ENCODE measurements around the gene LRRN2. TPM values are rescaled to one million over a fixed set of nuclear protein-coding genes. Genes with fewer than 3 reads are reported as not detected.

The LRRN2 gene
- total RNA-seq, 1 experiment from 2014 or later = not detected

DNA sequence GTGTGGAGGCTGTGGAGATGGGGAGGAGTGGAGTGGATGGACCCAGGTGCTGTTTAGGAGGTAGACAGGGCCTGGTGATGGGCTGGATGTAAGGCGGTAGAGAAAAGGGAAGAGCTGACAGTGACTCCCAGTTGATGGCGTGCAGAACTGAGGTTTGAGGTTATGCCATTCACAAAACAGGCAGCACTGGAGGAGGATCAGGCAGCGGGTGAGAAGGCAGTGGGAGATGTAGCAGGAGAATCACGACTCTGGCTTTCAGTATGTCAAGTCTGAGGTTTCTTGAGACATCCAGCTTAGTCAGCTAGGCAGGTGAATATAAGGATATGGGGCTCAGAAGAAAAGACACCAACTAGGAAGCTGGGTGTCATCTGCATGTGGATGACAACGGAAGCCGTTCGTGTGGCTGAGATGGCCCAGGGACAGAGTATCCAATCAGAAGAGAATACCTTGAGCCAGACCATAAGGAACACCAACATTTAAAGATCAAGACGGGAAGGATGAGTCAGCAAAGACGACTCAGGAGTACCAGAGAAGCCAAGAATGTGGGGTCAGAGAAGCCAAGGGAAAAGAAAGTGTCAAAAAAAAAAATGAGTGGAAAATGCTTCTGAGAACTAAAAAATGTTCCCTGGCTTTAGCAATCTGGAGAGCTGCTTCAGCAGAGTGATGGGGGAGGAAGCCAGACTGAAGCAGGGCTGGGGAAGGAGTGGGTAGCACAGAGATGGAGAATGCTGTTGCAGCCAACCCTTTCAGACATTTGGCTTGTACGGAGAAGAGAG lies 15.2 kb downstream of the LRRN2 start:
- intact Hi-C loops (cut with micrococcal nuclease; ENCODE audit: unreplicated experiment) = no loop called here
- no peaks in the 10 kb centered on the region for H3K4me1 Mint-ChIP-seq (ENCODE audit: low read depth, unreplicated experiment)
- H3K27me3 ChIP-seq (replicated peaks; ENCODE audit: control insufficient read depth, insufficient read depth, low read length) = no peaks in the 10 kb centered on the region
- no peaks in the 10 kb centered on the region for H3K27me3 Mint-ChIP-seq (ENCODE audit: insufficient read depth, unreplicated experiment)
- no peak for DNase-seq
- no peaks in the 10 kb centered on the region for H3K36me3 Mint-ChIP-seq (ENCODE audit: insufficient read depth, unreplicated experiment)
- no peaks in the 10 kb centered on the region for H3K9me3 ChIP-seq
- no peaks in the 10 kb centered on the region for H3K4me1 ChIP-seq
- H3K36me3 ChIP-seq (ENCODE audit: control insufficient read depth, insufficient read depth, low read length) = no peaks in the 10 kb centered on the region
- no TSS peak for BruUV-seq (replicated peaks)
- ChIA-PET POLR2A (no interaction called here), CTCF (no interaction called here)
- no peak overlapping the region for H3K4me3 ChIP-seq (ENCODE audit: low read depth, low read length)
- no peak overlapping the region for H3K27ac Mint-ChIP-seq (ENCODE audit: unreplicated experiment)
- H3K9me3 Mint-ChIP-seq (ENCODE audit: unreplicated experiment) = no peaks in the 10 kb centered on the region
- TF ChIP-seq, protein P1, sequence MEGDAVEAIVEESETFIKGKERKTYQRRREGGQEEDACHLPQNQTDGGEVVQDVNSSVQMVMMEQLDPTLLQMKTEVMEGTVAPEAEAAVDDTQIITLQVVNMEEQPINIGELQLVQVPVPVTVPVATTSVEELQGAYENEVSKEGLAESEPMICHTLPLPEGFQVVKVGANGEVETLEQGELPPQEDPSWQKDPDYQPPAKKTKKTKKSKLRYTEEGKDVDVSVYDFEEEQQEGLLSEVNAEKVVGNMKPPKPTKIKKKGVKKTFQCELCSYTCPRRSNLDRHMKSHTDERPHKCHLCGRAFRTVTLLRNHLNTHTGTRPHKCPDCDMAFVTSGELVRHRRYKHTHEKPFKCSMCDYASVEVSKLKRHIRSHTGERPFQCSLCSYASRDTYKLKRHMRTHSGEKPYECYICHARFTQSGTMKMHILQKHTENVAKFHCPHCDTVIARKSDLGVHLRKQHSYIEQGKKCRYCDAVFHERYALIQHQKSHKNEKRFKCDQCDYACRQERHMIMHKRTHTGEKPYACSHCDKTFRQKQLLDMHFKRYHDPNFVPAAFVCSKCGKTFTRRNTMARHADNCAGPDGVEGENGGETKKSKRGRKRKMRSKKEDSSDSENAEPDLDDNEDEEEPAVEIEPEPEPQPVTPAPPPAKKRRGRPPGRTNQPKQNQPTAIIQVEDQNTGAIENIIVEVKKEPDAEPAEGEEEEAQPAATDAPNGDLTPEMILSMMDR (IDR thresholded peaks at IDR 0.05; ENCODE audit: insufficient read depth in 1 of 2, low read depth in 1 of 2, low read length in 1 of 2, severe bottlenecking in 1 of 2, unreplicated experiment in 1 of 2) = no peak
- H3K4me3 Mint-ChIP-seq (ENCODE audit: unreplicated experiment) = no peak overlapping the region

DNA sequence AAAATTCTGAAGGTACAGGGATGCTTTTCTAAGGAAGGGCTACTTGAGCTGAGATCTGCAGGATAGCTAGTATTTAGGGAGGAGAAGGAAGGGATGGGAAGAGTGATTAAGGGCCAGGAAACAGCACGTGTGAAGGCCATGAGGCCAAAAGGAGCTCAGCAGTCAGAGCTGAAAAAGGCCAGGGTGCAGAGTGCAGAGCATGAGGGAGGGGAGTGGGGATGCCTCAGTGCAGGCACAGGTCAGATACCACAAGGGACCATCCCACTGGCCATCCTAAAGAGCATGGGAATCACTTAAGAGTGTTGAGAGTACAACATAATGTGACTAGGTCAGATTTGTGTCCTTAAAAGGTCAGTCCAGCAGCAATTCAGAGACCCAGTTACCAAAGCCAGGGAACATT lies 16.0 kb downstream of the LRRN2 start:
- H3K4me3 ChIP-seq (ENCODE audit: low read depth, low read length) = no peak overlapping the region
- H3K36me3 ChIP-seq (ENCODE audit: control insufficient read depth, insufficient read depth, low read length) = no peaks in the 10 kb centered on the region
- Mint-ChIP-seq H3K4me3 (ENCODE audit: unreplicated experiment) (no peak overlapping the region), H3K27me3 (ENCODE audit: insufficient read depth, unreplicated experiment) (peaks cover 4% of the 10 kb centered on the region), H3K4me1 (ENCODE audit: low read depth, unreplicated experiment) (no peaks in the 10 kb centered on the region), H3K36me3 (ENCODE audit: insufficient read depth, unreplicated experiment) (no peaks in the 10 kb centered on the region), H3K27ac (ENCODE audit: unreplicated experiment) (no peak overlapping the region), H3K9me3 (ENCODE audit: unreplicated experiment) (no peaks in the 10 kb centered on the region)
- no peaks in the 10 kb centered on the region for H3K9me3 ChIP-seq
- H3K4me1 ChIP-seq = no peaks in the 10 kb centered on the region
- intact Hi-C loops (cut with micrococcal nuclease; ENCODE audit: unreplicated experiment) = no loop called here
- BruUV-seq (replicated peaks) = no TSS peak
- no peaks in the 10 kb centered on the region for H3K27me3 ChIP-seq (replicated peaks; ENCODE audit: control insufficient read depth, insufficient read depth, low read length)
- TF ChIP-seq, protein P1 (IDR thresholded peaks at IDR 0.05; ENCODE audit: insufficient read depth in 1 of 2, low read depth in 1 of 2, low read length in 1 of 2, severe bottlenecking in 1 of 2, unreplicated experiment in 1 of 2) = no peak
- ChIA-PET POLR2A (no interaction called here), CTCF (no interaction called here)
- DNase-seq = no peak

DNA sequence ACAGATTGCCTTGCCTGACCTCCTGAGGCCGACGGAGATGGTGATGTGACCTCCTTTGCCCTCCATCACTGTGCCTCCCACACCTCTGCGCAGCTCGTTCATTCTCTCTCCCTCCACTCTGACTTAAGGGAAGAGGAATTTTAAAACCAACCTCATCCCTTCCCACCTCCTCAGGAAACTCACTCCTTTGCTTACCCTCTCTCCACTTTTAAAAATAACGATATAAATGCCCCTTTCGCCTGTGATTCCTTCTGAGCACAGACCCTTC lies 21.2 kb downstream of the LRRN2 start:
- ChIA-PET CTCF (no interaction called here), POLR2A (no interaction called here)
- H3K27me3 Mint-ChIP-seq (ENCODE audit: insufficient read depth, unreplicated experiment) = peaks cover 19% of the 10 kb centered on the region
- TF ChIP-seq, protein P1 (IDR thresholded peaks at IDR 0.05; ENCODE audit: insufficient read depth in 1 of 2, low read depth in 1 of 2, low read length in 1 of 2, severe bottlenecking in 1 of 2, unreplicated experiment in 1 of 2) = no peak
- no peaks in the 10 kb centered on the region for H3K36me3 Mint-ChIP-seq (ENCODE audit: insufficient read depth, unreplicated experiment)
- H3K4me3 ChIP-seq (ENCODE audit: low read depth, low read length) = no peak overlapping the region
- intact Hi-C loops (cut with micrococcal nuclease; ENCODE audit: unreplicated experiment) = no loop called here
- no peak overlapping the region for H3K4me3 Mint-ChIP-seq (ENCODE audit: unreplicated experiment)
- H3K36me3 ChIP-seq (ENCODE audit: control insufficient read depth, insufficient read depth, low read length) = no peaks in the 10 kb centered on the region
- no TSS peak for BruUV-seq (replicated peaks)
- no peaks in the 10 kb centered on the region for H3K4me1 ChIP-seq
- DNase-seq = no peak
- H3K4me1 Mint-ChIP-seq (ENCODE audit: low read depth, unreplicated experiment) = no peaks in the 10 kb centered on the region
- no peaks in the 10 kb centered on the region for H3K9me3 Mint-ChIP-seq (ENCODE audit: unreplicated experiment)
- H3K27ac Mint-ChIP-seq (ENCODE audit: unreplicated experiment) = no peak overlapping the region
- no peaks in the 10 kb centered on the region; the same call in 1 of the 2 replicates for H3K27me3 ChIP-seq (replicated peaks; ENCODE audit: control insufficient read depth, insufficient read depth, low read length)
- no peaks in the 10 kb centered on the region for H3K9me3 ChIP-seq

Measured in Caco-2 (cell line).